NT2/D1 (cell line): Measurements from ENCODE around the gene PPP1R1A.

Source experiments
- SUZ12 ChIP-seq: IDR thresholded peaks from 2 replicates; pipeline ENCODE4 v1.6.1; 2011; ENCODE audit not compliant: insufficient read length, insufficient read depth; ENCODE audit errors: extremely low read depth
- YY1 ChIP-seq: IDR thresholded peaks from 2 replicates; pipeline ENCODE4 v1.6.1; 2011; ENCODE audit not compliant: insufficient read length, insufficient read depth
- ZNF274 ChIP-seq: IDR thresholded peaks from 2 replicates; pipeline ENCODE4 v1.6.1; 2011; ENCODE audit warnings: mild to moderate bottlenecking, low read depth, low read length

GRCh38 chr12:54535474-54535873 lies 53.0 kb downstream of the PPP1R1A start:
- TF ChIP-seq ZNF274, result no peak
- no peak for TF ChIP-seq SUZ12
- TF ChIP-seq YY1, result no peak
